Gastrocnemius medialis (tissue), 4 donors: ENCODE measurements around the gene CD3D.

ENCODE experiments used
- POLR2A ChIP-seq, 2 donors: fragments of 450-650 bp; IDR thresholded peaks; one replicate each; pipeline ENCODE4 v1.6.1; 2017; ENCODE audit warnings: antibody characterized with exemption in 2 of 2, mild to moderate bottlenecking in 2 of 2, moderate library complexity in 2 of 2
- TF ChIP-seq, protein P1 (sequence below), 5 experiments: fragments of 450-650 bp in 3 of 5; fragments of 200-600 bp in 2 of 5; sonication (generic) in 2 of 5; IDR thresholded peaks in 4 of 5; conservative IDR thresholded peaks in 1 of 5; 1 replicate in 4 of 5; 2 replicates in 1 of 5; pipeline ENCODE4 v1.5.1; 2016 to 2019; ENCODE audit warnings: antibody characterized with exemption in 5 of 5, mild to moderate bottlenecking in 3 of 5, moderate library complexity in 3 of 5

DNA sequence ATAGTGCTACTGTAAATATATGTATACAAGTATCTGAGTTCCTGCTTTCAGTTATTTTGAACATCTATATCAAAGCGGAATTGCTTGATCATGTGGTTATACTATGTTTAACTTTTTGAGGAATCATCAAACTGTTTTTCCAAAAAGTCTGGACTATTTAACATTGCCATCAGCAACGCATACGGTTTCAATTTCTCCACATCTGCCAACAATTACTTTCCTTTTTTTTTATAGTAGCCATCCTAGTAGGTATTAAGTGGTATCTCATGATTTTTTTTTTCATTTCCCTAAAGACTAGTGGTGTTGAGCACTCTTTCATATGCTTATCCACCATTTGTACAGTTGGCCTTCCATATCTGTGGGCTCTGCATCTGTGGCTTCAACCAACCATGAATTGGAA, 15.6 kb upstream of the CD3D start:
- TF ChIP-seq, protein P1, sequence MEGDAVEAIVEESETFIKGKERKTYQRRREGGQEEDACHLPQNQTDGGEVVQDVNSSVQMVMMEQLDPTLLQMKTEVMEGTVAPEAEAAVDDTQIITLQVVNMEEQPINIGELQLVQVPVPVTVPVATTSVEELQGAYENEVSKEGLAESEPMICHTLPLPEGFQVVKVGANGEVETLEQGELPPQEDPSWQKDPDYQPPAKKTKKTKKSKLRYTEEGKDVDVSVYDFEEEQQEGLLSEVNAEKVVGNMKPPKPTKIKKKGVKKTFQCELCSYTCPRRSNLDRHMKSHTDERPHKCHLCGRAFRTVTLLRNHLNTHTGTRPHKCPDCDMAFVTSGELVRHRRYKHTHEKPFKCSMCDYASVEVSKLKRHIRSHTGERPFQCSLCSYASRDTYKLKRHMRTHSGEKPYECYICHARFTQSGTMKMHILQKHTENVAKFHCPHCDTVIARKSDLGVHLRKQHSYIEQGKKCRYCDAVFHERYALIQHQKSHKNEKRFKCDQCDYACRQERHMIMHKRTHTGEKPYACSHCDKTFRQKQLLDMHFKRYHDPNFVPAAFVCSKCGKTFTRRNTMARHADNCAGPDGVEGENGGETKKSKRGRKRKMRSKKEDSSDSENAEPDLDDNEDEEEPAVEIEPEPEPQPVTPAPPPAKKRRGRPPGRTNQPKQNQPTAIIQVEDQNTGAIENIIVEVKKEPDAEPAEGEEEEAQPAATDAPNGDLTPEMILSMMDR (IDR thresholded peaks at IDR 0.05 in 4 of 5, conservative IDR thresholded peaks at IDR 0.05 in 1 of 5): no peak
- no peak for TF ChIP-seq POLR2A (IDR thresholded peaks at IDR 0.05)
